NB4 (cell line): ENCODE data around the gene AMPH.
A peak's percentile ranks its signal among the peaks of the same experiment; 100 is the strongest.
"Not testable (repeated sequence)": the region's sequence is repeated elsewhere in the genome, so short reads cannot be mapped to it uniquely, and the experiment has no call there.

Experiments used
- CTCF ChIP-seq: IDR thresholded peaks from one replicate; pipeline ENCODE4 v1.5.1; 2012; ENCODE audit warnings: low read depth, low read length
- MAX ChIP-seq: IDR thresholded peaks from 2 replicates; pipeline ENCODE4 v1.6.1; 2011; ENCODE audit warnings: low read depth, low read length
- MYC ChIP-seq: IDR thresholded peaks from 2 replicates; pipeline ENCODE4 v1.6.1; 2011; ENCODE audit warnings: low read depth, low read length
- POLR2A ChIP-seq: IDR thresholded peaks from 2 replicates; pipeline ENCODE4 v1.6.1; 2011; ENCODE audit warnings: mild to moderate bottlenecking; ENCODE audit not compliant: insufficient read length; ENCODE audit errors: extremely low read depth

- not testable (repeated sequence) for TF ChIP-seq CTCF, POLR2A, MAX
- peak; percentile 67 for TF ChIP-seq MYC
Observed at GRCh38 chr7:38362611-38363237, 268.4 kb downstream of the AMPH start.
